PC-9 (cell line): Measurements from ENCODE around the gene ZNF135.

Source experiments
- CTCF ChIP-seq: fragments of 200-600 bp; sonication (generic); conservative IDR thresholded peaks from 2 replicates; pipeline ENCODE4 v1.6.1; 2017; ENCODE audit warnings: mixed run types, antibody characterized with exemption, mild to moderate bottlenecking, moderate library complexity
- EZH2 ChIP-seq: fragments of 200-600 bp; sonication (generic); IDR thresholded peaks from 2 replicates; pipeline ENCODE4 v1.8.0; 2017; ENCODE audit warnings: antibody characterized with exemption, low read depth

GRCh38 chr19:58096884-58097283 lies 37.8 kb downstream of the ZNF135 start:
- TF ChIP-seq CTCF (no peak), EZH2 (no peak)
